GM18505 (cell line): ENCODE measurements around the gene NDUFS3.
A peak's percentile ranks its signal among the peaks of the same experiment; 100 is the strongest.
"Not testable (repeated sequence)": the region's sequence is repeated elsewhere in the genome, so short reads cannot be mapped to it uniquely, and the experiment has no call there.

Experiments
- ATAC-seq: cut with Tn5 transposase; IDR thresholded peaks from one replicate; pipeline ENCODE4 v1.9.1; 2021; ENCODE audit not compliant: unreplicated experiment
- POLR2A ChIP-seq: IDR thresholded peaks from 4 replicates; pipeline ENCODE4 v1.6.1; 2011; ENCODE audit warnings: borderline replicate concordance; ENCODE audit not compliant: insufficient read depth, insufficient read length; ENCODE audit errors: extremely low read depth

The NDUFS3 gene

DNA sequence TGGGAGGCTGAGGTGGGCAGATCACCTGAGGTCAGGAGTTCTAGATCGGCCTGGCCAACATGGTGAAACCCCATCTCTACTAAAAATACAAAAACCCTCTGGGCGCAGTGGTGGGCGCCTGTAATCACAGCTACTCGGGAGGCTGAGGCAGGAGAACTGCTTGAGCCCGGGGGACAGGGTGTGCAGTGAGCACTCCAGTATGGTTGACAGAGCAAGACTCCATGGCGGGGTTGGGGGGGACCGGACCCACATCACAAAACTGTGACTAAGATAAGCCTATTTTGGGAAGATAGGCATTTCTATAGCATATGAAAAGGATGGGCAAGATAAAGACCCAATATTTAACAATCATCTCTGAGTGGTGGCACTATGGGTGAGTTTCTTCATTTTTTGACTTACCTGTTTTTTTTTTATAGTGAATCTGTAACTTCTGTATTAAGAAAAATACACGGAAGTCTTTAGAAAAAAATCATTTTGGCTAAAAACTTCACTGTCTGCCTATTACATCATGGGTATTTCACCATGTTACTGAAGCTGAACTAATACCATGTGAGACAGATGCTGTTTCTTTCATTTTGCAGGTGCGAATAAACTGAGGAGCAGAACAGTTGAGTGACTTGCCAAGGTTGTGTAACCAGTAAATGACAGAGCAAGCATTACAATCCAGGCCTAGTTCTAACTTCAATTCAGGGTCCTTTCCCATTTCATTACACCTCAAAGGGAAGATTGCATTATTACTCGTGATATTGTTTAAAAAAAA lies 28.4 kb upstream of the NDUFS3 start:
- no peak for ATAC-seq
- no peak for TF ChIP-seq POLR2A

DNA sequence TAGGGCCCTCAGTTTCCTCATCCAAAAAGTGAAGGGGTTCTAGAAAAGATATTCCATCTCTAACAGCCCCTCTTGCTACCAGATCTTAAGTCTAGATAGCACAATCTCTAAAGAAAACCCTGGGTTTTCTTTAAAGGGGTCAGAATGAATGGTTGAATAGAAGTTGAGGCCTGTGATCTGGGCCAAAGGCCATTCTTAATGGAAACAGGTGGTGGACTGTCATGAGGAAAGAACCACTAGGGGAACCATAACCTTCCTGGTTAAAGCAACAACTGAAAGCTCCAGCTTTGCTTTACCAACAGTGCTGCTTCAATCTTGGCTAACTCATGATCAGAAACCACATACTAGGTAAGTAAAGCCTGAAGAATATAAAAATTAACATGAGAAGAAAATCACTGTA lies 27.8 kb upstream of the NDUFS3 start:
- TF ChIP-seq POLR2A, result no peak
- no peak for ATAC-seq

- peak; percentile 3 for ATAC-seq
- no peak for TF ChIP-seq POLR2A
These were observed 26.8 kb upstream of the NDUFS3 start for GRCh38 chr11:47552056-47552565.

DNA sequence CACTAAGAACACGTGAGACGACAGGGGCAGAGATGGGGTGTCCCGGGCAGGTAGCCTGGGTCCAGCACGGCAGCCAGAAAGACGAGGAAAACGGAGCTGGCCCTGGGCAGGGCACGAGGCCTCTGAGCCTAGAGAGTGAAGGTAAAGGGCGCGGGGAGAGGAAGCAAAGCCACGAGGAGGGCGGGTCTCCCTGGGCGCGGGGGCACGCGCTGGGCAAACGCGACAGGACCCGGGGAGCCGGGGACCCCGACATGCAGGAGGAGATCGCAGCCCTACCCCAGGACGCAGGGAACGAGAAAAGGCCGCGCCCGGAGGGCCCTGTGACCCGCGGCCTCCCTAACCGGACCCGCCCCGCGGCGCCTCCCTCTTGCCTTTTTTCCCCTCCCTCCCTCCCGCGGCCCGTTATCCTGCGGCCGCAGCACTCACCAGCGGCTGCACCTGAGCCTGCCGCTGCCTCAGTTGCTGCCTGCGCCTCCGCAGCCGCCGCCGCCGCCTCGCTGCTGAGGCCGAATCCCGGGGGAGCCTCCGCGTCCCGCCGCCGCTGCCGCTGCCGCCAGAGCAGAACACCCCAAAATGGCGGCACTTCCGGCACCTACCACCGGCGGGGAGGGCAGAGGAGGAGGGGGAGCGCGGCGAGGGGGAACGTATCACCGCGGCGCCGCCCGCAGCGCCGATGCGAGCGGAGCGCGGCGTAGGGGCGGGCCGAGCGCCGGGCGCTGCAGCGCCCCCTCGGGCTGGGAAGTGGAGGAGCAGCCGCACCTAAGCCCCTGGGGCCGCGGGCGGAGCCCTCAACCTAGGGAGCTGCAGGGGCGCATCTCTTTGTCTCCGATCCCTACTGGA lies 26.1 kb upstream of the NDUFS3 start, which contains the start of gene CELF1:
CELF1 (minus strand) TSS at position 567 of the 840 bp plus-strand sequence. CDS start 53,609 bp downstream, outside the sequence.
- peak; percentile 73 for TF ChIP-seq POLR2A
- peak; percentile 92 for ATAC-seq

GRCh38 chr11:47553406-47553743 lies 25.5 kb upstream of the NDUFS3 start:
- no peak for TF ChIP-seq POLR2A
- ATAC-seq, result peak; percentile 24

- not testable (repeated sequence) for ATAC-seq
These were observed 21.9 kb upstream of the NDUFS3 start for GRCh38 chr11:47557004-47557403.

DNA sequence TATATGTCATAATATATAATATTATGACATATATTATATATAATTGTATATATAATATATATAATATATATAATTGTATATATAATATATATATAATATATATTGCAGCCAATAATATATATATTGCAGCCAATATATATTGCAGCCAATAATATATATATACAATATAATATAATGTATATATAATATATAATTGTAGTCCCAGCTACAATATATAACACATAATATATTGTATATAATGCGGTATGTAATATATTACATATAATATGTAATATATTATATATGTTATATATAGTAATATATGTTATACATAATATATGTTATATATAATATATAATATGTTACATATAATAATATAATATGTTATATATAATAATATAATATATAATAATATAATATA lies 20.2 kb upstream of the NDUFS3 start:
- no peak for ATAC-seq

GRCh38 chr11:47560426-47560825 lies 18.4 kb upstream of the NDUFS3 start:
- TF ChIP-seq POLR2A, result no peak
- no peak for ATAC-seq

More for the DNA sequence above, 20.2 kb upstream of the NDUFS3 start:
- no peak for TF ChIP-seq POLR2A

GRCh38 chr11:47562393-47562792 lies 16.5 kb upstream of the NDUFS3 start:
- not testable (repeated sequence) for ATAC-seq

DNA sequence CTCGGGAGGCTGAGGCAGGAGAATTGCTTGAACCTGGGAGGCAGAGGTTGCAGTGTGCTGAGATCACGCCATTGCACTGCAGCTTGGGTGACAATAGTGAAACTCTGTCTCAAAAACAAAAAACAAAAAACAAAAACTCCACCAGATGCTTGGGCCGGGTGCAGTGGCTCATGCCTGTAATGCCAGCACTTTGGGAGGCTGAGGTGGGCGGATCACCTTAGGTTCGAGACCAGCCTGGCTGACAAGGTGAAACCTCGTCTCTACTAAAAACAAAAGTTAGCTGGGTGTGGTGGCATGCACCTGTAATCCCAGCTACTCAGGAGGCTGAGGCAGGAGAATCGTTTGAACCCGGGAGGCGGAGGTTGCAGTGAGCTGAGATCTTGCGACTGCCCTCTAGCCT lies 14.5 kb upstream of the NDUFS3 start:
- ATAC-seq, result not testable (repeated sequence)

DNA sequence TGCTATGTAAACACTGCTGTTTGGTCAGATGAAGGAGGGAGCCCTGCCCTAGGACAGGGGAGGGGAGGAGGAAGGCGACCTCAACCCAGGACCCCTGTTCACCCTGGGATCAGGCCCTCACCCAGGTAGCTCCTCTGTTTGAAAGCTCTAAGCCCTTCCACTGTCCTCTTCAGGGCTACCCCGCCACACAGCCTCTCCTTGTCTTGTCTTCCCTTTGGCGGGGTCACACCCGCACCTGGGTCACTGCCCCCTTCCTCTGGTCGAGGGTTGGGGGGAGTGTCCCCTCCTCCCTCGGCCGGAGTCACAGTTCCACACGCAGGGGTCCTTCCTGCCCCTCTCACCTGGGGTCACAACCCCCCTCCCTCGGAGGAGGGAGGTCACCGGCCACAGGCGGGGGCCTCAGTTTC lies 13.9 kb upstream of the NDUFS3 start:
- ATAC-seq, result no peak
- TF ChIP-seq POLR2A, result no peak

GRCh38 chr11:47565340-47566148 lies 13.3 kb upstream of the NDUFS3 start, which contains the start of gene PTPMT1:
Gene PTPMT1, plus strand, starts transcription at chr11:47565599. Its CDS starts 24 bp downstream, at chr11:47565623.
- TF ChIP-seq POLR2A, result peak; percentile 88
- ATAC-seq, result peak; percentile 87

GRCh38 chr11:47566149-47566698 lies 12.7 kb upstream of the NDUFS3 start:
- TF ChIP-seq POLR2A, result no peak
- ATAC-seq, result peak; percentile 6

DNA sequence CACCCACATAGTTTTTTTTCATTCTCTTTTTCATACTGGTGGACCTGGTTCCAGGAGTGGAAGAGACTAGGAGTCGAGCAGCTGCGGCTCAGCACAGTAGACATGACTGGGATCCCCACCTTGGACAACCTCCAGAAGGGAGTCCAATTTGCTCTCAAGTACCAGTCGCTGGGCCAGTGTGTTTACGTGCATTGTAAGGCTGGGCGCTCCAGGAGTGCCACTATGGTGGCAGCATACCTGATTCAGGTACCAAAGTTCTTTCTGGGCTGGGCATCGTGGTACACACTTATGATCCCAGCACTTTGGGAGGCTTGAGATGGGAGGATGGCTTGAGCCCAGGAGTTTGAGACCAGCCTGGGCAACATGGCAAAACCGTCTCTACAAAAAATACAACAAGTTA lies 9.2 kb upstream of the NDUFS3 start:
- no peak for TF ChIP-seq POLR2A
- no peak for ATAC-seq
